Measurements from ENCODE around the gene PIP4K2C.
"Not testable (repeated sequence)": the region's sequence is repeated elsewhere in the genome, so short reads cannot be mapped to it uniquely, and the experiment has no call there.

The PIP4K2C gene

DNA sequence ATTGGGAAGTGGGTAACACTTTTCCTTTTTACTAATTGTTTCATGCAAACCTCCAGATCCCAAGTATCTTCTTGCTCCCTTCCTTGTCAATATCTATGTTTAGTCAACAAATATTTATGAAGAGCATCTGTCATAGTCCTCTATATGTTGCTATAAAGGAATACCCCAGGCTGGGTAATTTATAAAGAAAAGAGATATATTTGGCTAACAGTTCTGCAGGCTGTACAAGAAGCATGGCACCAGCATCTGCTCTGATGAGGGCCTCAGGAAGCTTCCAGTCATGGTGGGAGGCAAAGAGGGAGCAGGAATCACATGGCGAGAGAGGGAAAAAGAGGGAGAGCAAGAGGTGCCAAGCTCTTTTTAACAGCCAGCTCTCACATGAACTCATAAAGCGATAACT is 36.5 kb upstream of the PIP4K2C start:
- no peak overlapping the region for H3K4me3 ChIP-seq (ENCODE audit: low read length)
- no peak for DNase-seq (ENCODE audit: low read depth, low spot score)

DNA sequence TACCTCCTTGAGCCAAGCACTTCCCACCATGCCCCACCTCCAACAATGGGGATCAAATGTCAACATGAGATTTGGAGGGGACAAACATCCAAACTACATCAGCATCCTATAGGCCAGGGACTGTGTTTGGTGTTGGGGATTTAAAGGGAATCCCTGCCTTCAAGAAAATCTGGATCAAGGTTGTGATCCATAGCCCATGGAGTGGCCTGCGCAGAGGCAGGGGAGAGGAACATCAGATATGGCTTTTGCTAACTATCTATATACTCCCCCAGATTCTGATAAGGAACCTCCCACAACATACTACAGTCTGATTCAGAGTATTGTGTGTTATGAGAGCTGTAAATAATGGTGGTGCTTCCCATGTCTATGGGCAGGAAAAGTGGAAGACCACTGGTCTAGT is 36.1 kb upstream of the PIP4K2C start:
- DNase-seq (ENCODE audit: low read depth, low spot score), result no peak
- no peak overlapping the region for H3K4me3 ChIP-seq (ENCODE audit: low read length)

DNA sequence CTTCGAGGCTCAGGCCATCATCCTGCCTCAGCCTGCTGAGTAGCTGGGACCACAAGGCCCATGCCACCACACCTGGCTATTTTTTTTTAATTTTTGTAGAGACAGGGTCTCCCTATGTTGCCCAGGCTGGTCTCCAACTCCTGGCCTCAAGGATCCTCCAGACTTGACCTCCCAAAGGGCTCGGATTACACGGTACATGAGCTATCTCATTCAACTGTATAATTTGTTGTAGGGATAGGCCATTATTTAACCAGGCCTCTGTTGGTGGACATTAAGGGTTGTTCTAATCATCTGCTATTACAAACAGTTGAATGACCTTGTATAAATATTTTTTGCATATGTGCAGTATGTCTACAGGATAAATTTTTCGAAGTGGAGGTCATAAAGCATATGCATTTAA is 32.1 kb upstream of the PIP4K2C start:
- H3K4me3 ChIP-seq (ENCODE audit: low read length), result no peak overlapping the region
- no peak for DNase-seq (ENCODE audit: low read depth, low spot score)

DNA sequence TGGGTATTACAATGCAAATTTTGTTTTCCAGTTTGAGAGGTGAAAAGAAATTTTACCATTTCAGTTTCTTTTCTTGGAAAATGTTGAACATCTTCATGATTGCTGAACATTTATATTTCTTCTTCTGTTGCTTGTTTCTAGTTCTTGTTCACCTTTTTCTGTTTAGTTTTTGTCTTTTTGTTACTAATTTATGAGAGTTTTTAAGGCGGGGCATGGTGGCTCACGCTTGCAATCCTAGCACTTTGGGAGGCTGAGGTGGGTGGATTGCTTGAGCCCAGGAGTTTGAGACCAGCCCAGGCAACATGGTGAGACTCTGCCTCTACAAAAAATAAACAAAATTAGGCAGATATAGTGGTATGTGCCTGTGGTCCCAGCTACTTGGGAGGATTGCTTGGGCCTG is 30.5 kb upstream of the PIP4K2C start:
- no peak for DNase-seq (ENCODE audit: low read depth, low spot score)
- H3K4me3 ChIP-seq (ENCODE audit: low read length), result no peak overlapping the region

DNA sequence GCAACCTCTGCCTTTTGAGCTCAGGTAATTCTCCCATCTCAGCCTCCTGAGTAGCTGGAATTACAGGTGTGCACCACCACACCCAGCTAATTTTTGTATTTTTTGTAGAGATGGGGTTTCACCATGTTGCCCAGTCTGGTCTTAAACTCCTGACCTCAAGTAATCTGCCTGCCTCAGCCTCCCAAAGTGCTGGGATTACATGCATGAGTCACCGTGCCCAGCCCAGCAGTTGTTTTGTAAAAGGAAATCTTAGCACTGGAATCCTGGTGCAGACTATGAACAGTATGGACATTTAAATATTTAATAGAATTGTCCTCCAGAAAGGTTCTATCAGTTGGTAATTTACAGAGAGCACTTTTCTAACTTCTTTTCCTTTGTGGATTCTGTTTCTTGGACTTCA is 29.9 kb upstream of the PIP4K2C start:
- not testable (repeated sequence) for H3K4me3 ChIP-seq (ENCODE audit: low read length); DNase-seq (ENCODE audit: low read depth, low spot score)

DNA sequence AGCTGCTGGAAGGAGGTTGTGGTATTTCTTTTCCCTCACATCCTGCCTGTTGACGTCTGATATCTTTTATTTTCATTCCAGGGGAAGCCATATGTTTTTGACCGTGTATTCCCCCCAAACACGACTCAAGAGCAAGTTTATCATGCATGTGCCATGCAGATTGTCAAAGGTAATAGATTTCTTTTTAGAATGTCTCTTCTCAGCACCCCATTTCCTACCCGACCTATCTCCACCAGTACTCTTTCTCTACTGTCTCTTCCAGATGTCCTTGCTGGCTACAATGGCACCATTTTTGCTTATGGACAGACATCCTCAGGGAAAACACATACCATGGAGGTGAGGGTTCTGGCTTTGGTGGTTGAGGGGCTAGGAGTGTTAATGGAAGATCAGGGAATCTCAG is 27.6 kb upstream of the PIP4K2C start:
- peak; percentile 19 for DNase-seq (ENCODE audit: low read depth, low spot score)
- H3K4me3 ChIP-seq (ENCODE audit: low read length), result no peak overlapping the region

DNA sequence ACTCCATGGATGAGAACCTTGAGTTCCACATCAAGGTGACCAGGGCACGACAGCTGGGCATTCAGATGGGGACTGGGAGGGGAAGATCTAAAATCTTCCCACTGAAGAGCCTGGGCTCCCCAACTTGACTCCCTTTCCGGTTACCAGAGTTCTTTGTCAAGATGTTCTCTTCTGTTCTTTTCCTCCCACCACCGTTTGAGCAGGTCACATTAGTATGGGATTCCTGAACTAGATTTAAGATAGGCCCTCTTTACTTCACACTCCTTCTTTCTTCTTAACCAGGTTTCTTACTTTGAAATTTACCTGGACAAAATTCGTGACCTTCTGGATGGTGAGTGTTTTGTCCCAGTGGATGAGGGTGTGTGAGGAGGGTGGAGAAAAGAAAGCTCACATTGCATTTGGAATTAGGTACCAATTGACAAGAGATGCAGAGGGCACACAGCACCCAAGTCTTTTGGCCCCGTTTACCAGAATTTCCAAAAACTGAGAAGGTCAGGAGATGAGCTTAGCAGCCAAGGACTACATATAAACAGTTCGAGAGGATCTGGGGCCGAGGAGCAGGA is 26.7 kb upstream of the PIP4K2C start:
- DNase-seq (ENCODE audit: low read depth, low spot score), result no peak
- H3K4me3 ChIP-seq (ENCODE audit: low read length), result no peak overlapping the region

DNA sequence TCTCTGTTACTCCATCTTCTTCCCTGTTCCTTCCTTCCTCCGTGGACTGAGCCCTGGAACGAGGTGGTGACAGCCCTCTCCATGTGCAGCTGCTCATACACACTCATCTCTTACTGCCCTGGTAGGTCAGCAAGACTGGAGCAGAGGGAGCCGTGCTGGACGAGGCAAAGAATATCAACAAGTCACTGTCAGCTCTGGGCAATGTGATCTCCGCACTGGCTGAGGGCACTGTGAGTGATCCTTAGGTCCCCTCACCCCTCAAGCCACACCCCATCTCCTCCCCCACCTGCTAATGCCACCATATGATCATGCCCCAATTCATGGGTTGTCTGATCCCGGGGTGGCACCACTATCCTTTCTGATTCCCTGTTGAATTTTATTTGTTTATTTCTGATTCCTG is 22.2 kb upstream of the PIP4K2C start:
- no peak for DNase-seq (ENCODE audit: low read depth, low spot score)
- no peak overlapping the region for H3K4me3 ChIP-seq (ENCODE audit: low read length)

DNA sequence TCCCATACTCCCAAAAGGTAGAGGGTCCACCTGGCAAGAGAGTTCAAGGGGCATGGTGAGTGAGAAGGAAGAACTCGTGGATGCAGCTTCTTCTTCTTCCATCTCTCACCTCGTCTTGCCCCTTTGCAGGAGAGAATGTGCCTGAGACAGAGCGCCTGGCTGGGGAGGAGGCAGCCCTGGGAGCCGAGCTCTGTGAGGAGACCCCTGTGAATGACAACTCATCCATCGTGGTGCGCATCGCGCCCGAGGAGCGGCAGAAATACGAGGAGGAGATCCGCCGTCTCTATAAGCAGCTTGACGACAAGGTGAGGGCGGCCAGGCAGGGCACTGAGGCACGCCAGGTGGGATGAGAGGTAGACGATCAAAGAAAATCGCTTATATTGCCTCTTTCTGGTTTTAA is 21.1 kb upstream of the PIP4K2C start:
- DNase-seq (ENCODE audit: low read depth, low spot score), result no peak
- H3K4me3 ChIP-seq (ENCODE audit: low read length), result no peak overlapping the region

DNA sequence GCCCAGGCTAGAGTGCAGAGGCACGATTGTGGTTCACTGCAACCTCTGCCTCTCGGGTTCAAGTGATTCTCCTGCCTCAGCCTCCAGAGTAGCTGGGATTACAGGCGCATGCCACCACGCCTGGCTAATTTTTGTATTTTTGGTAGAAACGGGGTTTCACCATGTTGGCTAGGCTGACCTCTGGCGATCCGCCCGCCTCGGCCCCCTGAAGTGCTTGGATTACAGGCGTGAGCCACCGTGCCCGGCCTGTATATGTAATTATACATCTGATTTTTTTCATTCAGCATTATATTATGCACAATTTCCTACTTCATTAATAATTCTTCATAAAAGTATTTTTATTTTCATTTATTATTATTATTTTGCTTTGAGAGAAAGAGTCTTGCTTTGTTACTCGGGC is 20.6 kb upstream of the PIP4K2C start:
- DNase-seq (ENCODE audit: low read depth, low spot score); H3K4me3 ChIP-seq (ENCODE audit: low read length): not testable (repeated sequence)

DNA sequence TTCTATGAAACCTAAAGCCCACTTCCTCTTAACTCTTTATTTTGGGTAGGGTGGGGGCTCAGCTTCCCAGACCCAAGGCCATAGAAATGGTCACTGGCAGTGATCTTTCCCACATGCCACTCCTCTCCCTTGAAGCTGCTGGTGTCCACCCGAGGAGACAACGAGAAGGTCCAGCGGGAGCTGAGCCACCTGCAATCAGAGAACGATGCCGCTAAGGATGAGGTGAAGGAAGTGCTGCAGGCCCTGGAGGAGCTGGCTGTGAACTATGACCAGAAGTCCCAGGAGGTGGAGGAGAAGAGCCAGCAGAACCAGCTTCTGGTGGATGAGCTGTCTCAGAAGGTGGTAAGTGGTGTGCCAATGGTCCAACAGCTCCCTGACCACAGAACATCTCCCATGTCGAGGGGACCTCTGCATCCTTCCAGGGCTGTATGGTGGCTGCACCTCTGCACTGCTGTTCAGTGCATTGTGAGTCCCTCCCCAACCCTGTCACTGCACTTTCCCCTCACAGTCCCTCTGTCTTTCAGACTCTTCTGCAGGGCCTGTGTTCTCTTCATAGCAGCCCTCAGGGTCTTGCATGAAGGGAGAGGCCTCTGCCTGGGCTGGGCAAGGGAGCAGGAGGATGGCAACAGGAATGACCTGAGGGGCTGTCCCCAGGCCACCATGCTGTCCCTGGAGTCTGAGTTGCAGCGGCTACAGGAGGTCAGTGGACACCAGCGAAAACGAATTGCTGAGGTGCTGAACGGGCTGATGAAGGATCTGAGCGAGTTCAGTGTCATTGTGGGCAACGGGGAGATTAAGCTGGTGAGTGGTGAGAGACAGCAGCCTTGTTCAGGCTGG is 18.8 kb upstream of the PIP4K2C start:
- no peak for DNase-seq (ENCODE audit: low read depth, low spot score)
- no peak overlapping the region for H3K4me3 ChIP-seq (ENCODE audit: low read length)

DNA sequence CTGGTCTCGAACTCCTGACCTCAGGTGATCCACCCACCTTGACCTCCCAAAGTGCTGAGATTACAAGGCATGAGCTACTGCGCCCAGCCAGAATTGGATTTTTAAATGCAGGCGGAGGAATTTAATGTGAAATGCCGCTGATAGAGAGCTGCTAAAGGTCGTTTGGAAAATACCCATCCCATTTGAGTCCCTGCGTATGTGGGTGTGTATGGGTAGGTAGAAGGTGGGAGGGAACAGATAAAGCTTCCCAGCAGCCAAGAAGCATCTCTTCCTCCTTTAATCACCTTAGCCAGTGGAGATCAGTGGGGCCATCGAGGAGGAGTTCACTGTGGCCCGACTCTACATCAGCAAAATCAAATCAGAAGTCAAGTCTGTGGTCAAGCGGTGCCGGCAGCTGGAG is 16.2 kb upstream of the PIP4K2C start:
- no peak for DNase-seq (ENCODE audit: low read depth, low spot score)
- H3K4me3 ChIP-seq (ENCODE audit: low read length), result no peak overlapping the region

DNA sequence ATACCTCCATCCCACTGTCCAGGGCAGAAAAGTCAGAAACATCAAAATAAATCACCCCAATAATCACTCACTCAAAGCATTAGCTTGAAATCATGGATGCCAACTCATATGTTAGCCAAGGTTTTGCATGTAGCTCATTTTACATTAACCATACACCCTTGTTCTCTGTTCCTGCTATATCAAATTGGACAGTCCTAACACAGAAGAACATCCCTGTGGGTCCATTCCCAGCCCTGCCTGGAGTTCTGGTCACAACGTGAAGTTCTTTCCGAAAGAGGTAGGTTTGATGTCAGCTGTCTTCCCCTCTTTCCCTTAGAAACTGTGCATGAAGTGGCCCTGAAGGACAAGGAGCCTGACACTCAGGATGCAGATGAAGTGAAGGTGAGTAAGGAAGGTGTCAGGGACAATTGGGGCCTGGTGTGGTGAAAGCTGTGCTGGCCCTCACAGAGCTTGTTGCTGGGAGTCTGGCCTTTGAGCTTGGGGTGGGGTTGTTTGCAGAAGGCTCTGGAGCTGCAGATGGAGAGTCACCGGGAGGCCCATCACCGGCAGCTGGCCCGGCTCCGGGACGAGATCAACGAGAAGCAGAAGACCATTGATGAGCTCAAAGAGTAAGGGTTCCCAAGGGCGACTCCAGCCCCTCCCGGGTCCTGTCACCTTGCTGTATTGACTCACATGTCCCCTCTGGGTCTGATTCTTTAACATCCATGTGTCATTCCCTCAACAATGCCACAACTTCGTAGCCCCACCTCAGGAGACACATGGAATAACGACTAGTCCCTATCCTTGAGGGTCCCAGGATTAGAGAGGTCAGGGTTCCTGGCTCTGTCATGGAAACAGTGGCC is 15.0 kb upstream of the PIP4K2C start:
- no peak overlapping the region for H3K4me3 ChIP-seq (ENCODE audit: low read length)
- DNase-seq (ENCODE audit: low read depth, low spot score), result no peak

DNA sequence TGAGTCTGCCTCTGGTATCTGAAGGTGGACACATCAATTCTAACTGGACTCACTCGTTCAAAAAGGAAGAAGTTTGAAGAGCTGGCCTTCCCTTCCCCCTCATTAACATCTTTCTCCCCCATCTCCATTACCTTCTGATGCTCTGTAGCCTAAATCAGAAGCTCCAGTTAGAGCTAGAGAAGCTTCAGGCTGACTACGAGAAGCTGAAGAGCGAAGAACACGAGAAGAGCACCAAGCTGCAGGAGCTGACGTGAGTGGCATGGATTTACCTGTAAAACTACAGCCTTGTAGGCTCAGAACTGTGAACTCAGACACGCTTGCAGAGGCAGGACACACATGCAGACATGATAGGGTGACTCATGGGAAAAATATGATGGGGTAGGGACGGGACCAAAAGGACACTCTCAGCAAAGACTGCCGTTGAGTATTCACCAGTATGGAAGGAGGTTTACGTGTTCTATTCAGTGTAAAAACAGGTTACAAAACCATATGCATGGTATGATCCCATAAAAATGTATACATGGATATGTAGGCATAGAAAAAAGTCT is 14.3 kb upstream of the PIP4K2C start:
- H3K4me3 ChIP-seq (ENCODE audit: low read length), result no peak overlapping the region
- no peak for DNase-seq (ENCODE audit: low read depth, low spot score)

DNA sequence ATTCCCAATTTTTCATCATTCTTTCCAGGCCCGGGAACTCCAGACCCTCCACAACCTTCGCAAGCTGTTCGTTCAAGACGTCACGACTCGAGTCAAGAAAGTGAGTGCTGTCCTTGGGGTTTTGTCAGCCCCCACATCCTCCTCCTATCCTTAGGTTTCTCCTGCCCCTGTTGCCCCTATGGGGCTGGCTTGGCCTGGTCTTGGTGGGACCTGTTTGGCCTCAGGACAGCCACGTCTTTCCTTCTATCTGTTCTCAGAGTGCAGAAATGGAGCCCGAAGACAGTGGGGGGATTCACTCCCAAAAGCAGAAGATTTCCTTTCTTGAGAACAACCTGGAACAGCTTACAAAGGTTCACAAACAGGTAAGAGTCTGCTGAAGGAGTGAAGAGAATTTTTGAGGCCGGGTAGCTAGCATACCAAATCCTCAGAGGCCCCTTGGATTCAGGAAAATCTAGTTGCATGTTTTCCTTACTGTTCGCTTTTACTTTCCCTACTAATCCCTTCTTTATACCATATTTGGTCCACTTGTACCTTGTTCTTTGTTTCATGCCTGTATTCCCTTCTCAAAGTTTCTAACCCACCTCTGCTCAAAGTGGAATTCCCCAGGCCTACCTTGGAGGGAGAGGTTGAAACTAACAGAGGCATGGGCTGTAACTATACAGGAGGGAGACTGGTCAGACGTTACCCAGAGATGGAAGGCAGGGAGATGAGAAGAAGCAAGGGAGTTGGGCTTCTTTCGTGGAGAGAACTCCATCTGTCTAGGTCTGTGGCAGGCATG is 12.8 kb upstream of the PIP4K2C start:
- DNase-seq (ENCODE audit: low read depth, low spot score), result no peak
- no peak overlapping the region for H3K4me3 ChIP-seq (ENCODE audit: low read length)

DNA sequence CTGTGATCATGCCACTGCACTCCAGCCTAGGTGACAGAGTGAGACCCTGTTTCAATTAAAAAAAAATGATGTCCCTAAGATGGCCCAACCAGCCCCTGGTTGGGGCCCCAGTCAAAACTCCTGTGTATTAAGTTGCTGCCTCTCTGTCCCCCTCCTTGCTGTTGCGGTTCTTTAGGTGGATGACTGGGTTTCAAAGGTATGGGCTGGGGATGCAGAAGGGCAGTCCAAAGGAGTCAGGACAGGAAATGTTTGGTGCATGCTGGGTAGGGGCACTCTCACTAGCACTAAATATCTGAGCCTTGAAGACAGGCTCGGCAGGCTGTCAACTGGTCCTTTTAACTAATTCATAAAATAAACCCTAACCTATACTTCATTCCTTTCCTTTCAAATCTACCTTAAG is 12.0 kb upstream of the PIP4K2C start:
- no peak overlapping the region for H3K4me3 ChIP-seq (ENCODE audit: low read length)
- DNase-seq (ENCODE audit: low read depth, low spot score), result no peak

DNA sequence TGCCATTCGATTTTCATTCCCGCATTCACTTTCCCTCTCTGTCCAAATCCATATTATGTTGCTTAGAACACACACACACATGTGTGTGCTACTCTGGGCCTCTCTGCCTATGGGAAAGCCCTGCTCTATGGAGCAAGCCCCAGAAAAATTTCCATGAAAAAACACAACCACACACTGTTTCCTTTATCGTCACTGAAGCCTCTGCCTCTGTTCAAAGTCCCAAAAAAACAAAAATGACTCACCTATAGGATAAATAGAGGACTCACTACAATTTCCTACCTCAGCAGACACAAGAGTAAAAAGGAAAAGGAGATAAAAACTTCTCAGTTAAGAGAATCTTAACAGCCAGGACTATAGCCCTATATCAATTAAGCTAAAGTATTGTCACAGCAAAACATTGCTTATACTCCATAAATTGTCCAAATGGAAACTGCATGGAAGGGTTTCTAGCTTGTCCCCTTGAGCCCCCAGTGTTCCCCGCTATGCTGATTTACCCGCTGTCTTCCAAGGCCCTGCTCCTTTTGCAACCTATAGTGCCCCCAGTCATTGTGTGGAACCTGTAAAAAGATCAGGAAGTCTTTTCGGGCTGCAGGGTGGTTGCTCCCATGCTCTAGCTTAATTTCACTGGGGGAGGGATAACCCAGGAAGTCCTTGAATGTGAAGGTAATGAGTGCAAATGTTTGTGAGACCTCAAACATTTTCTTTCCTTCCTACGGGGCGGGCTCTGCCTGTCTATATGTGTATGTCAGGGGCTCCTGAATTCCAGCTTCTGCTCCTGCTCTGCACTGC is 11.1 kb upstream of the PIP4K2C start:
- no peak overlapping the region for H3K4me3 ChIP-seq (ENCODE audit: low read length)
- DNase-seq (ENCODE audit: low read depth, low spot score), result no peak

DNA sequence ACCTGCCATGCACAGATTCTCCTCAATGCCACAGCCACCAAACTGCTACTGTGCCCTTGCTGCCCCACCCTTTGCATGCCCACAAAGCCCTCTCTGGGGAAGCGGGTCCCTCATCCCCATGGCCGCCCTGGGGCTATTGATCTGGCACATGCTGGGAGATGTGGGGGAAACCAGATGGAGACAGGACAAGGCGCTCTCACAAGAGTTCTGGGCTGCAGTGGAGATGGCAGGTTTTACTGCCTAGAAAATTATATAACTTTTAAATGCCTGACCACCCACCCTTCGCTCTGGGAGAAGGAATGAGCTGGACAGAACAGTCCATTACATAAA is 10.6 kb upstream of the PIP4K2C start:
- H3K4me3 ChIP-seq (ENCODE audit: low read length), result no peak overlapping the region
- DNase-seq (ENCODE audit: low read depth, low spot score), result no peak

DNA sequence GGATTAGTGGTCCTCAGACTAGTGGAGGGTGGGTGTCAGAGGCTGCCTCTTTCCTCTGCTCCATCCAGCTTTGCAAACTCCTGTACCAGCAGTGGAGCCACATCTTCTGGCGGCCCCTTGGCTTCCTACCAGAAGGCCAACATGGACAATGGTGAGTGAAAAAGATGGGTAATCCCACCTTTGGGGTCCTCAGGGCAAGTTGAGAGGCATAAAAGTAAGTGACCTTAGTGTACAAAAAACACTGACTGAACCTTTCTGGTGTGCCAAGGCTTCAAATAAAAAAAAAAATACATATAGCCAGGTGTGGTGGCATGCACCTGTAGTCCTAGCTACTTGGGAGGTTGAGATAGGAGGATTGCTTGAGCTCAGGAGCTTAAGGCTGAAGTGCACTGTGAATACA is 9.2 kb upstream of the PIP4K2C start:
- DNase-seq (ENCODE audit: low read depth, low spot score), result no peak
- H3K4me3 ChIP-seq (ENCODE audit: low read length), result no peak overlapping the region
